ENCODE data around the gene SNX18. TPM values are rescaled to one million over a fixed set of nuclear protein-coding genes. Genes with fewer than 3 reads are reported as not detected.

The SNX18 gene
- total and polyA plus RNA-seq, 12 donors, result 4.1 to 31.0 (median 19.9) TPM

DNA sequence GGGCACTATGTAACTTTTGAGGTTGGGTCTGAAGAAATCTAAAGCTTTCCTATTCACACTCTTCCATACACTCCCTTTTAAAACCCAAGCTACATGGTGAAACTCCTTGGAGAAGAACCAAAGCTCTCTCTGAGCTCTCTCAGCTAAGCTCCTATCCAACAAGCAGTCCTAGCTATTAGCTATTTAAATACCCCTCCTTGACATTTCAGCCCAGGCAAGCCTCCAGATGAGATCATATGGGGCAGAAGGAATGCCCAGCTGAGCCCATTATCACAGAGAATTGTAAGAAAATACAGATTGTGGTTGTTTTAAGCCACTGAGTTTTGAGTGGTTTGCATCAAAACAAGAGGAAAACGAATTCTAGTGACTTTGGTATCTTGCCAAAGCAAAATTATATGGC, 46.9 kb upstream of the SNX18 start:
- Histone ChIP-seq H3K4me1 (peaks cover 3 to 28% (median 15%) of the 10 kb centered on the region in 9 donors), H3K4me3 (peak overlapping the region in 1 of 10 donors; percentile 40), H3K27me3 (no peaks in the 10 kb centered on the region), H3K36me3 (no peaks in the 10 kb centered on the region), H3K27ac (peak overlapping the region in 5 of 10 donors; percentile 5 to 72 (median 41)), H3K9me3 (no peaks in the 10 kb centered on the region)
- no peak for DNase-seq
- TF ChIP-seq, protein P1, sequence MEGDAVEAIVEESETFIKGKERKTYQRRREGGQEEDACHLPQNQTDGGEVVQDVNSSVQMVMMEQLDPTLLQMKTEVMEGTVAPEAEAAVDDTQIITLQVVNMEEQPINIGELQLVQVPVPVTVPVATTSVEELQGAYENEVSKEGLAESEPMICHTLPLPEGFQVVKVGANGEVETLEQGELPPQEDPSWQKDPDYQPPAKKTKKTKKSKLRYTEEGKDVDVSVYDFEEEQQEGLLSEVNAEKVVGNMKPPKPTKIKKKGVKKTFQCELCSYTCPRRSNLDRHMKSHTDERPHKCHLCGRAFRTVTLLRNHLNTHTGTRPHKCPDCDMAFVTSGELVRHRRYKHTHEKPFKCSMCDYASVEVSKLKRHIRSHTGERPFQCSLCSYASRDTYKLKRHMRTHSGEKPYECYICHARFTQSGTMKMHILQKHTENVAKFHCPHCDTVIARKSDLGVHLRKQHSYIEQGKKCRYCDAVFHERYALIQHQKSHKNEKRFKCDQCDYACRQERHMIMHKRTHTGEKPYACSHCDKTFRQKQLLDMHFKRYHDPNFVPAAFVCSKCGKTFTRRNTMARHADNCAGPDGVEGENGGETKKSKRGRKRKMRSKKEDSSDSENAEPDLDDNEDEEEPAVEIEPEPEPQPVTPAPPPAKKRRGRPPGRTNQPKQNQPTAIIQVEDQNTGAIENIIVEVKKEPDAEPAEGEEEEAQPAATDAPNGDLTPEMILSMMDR (IDR thresholded peaks at IDR 0.05), result no peak
- intact Hi-C loops (cut with DNase I), result no loop called here
- ATAC-seq, result peak in 5 of 8 donors; percentile 37 to 75 (median 49)
- 44 to 52% methylated on average over 1 of the region's 1 CpG for WGBS, 2 donors

DNA sequence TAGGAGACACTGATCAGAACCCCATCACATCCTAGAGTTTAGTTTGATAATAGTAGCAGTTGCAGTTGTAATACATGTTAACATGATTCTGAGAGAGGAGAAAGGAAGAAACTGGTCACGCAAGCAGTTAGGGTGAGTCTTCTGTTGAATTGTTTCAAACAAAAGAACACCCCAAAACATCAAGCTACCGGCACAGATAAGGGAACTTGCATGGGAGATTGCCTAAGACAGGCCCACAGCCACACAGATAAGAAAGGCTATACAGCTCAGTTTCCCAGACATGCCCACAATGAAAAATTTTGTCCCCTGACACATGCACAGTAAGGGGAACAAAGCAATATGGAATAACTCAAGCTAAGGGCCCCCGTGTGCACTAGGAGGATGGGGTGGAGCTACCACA, 46.2 kb upstream of the SNX18 start:
- Histone ChIP-seq H3K27me3 (no peaks in the 10 kb centered on the region), H3K4me3 (no peak overlapping the region), H3K9me3 (no peaks in the 10 kb centered on the region), H3K36me3 (no peaks in the 10 kb centered on the region), H3K4me1 (peaks cover 3 to 28% (median 15%) of the 10 kb centered on the region in 9 donors), H3K27ac (no peak overlapping the region)
- ATAC-seq (no peak), DNase-seq (no peak)
- WGBS, 2 donors, result 59% methylated on average over 3 of the region's 3 CpGs
- intact Hi-C loops (cut with DNase I), result no loop called here
- TF ChIP-seq, protein P1 (IDR thresholded peaks at IDR 0.05), result no peak

DNA sequence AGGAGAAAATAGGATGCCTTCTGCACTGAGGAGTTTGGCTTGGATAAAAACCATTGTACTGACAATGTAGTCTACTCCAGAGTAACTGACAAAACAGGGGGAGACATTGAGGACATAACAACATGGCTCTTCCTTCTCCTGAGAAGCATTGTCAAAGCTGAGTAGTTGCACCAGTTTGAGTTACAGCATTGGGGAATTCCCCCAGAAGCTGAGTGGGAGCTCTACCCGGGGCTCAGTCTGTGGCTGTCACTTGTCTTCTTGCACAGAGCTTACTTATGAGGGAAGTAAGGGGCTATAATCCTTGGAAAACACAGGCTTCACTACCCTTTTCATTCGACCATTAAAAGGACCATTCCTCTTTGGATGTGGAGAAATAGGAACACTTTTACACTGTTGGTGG, 40.9 kb upstream of the SNX18 start:
- intact Hi-C loops (cut with DNase I), result no loop called here
- Histone ChIP-seq H3K27ac (no peak overlapping the region), H3K9me3 (no peaks in the 10 kb centered on the region), H3K4me1 (no peaks in the 10 kb centered on the region), H3K36me3 (no peaks in the 10 kb centered on the region), H3K27me3 (no peaks in the 10 kb centered on the region), H3K4me3 (no peak overlapping the region)
- TF ChIP-seq, protein P1 (IDR thresholded peaks at IDR 0.05), result no peak
- DNase-seq, result no peak
- ATAC-seq, result no peak
- 82 to 86% methylated on average over 2 of the region's 2 CpGs for WGBS, 2 donors

DNA sequence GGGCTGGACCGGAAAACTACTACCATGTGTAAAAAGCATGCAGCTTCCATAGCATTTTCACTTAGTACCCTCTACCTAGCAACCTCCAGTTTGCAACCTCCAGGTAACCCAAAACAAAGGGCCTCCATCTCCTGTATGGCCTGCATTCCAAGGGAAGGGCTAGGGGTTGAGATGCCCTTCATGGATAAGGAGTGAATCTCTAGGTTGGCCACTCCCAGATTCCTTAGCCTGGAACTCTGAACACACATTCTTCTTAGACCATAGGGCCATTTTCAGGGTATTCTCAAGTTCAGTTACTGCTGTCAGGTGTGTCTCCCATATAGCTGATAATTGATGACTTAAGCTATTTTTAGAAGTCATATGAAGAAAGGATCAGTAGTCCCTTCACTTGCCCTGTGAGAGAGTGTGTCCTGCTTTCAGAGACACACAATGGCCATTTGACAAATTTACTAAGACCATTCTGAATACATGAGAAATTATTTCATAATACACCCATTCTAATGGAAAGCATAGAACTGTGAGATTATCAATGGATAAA, 39.5 kb upstream of the SNX18 start:
- intact Hi-C loops (cut with DNase I), result no loop called here
- Histone ChIP-seq H3K4me3 (no peak overlapping the region), H3K4me1 (no peaks in the 10 kb centered on the region), H3K36me3 (no peaks in the 10 kb centered on the region), H3K27ac (no peak overlapping the region), H3K27me3 (no peaks in the 10 kb centered on the region), H3K9me3 (no peaks in the 10 kb centered on the region)
- no peak for DNase-seq
- 98 to 100% methylated on average over 1 of the region's 1 CpG for WGBS, 2 donors
- TF ChIP-seq, protein P1 (IDR thresholded peaks at IDR 0.05), result no peak
- no peak for ATAC-seq
